ENCODE measurements around the gene PLRG1. TPM values are rescaled to one million over a fixed set of nuclear protein-coding genes. Genes with fewer than 3 reads are reported as not detected.

The PLRG1 gene
- total and polyA plus RNA-seq, 2 experiments from 2014 or later = 72.0 to 84.8 TPM

DNA sequence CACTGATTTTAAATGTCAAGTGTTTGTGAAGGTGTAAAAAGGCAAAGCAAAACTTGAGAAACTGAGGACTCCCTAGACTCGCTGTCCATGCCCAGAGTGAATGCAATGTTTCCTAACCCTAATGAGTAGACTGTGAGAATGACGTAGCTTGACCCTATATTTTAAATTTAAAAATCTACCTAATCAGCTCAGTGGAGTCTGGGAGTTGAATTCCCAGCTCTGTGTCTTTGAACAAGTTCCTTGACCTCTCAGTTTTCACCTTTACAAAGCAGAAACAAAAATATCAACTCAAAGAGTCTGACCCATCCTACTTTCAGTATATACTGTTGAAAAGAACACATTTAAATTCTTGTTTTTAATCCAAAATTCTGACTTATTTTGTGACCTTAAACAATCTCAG lies 38.0 kb upstream of the PLRG1 start:
- no peak overlapping the region for H3K9ac ChIP-seq
- WGBS, 2 experiments (ENCODE audit: low coverage in 1 of 2, low lambda C conversion rate in 2 of 2, missing lambda C conversion rate in 2 of 2) = 47 to 56% methylated on average over 2 of the region's 2 CpGs
- peaks cover 29% of the 10 kb centered on the region for H3K27me3 ChIP-seq (replicated peaks; ENCODE audit: insufficient read depth)
- no peaks in the 10 kb centered on the region for H3F3A ChIP-seq (ENCODE audit: insufficient read depth)
- no peak overlapping the region for H3K4me3 ChIP-seq
- no peaks in the 10 kb centered on the region for H3K9me2 ChIP-seq (ENCODE audit: insufficient read depth)
- no peaks in the 10 kb centered on the region for H3K9me3 ChIP-seq (ENCODE audit: low read depth)
- H3K36me3 ChIP-seq (ENCODE audit: low read depth) = no peaks in the 10 kb centered on the region
- H3K79me2 ChIP-seq (ENCODE audit: insufficient read depth) = no peaks in the 10 kb centered on the region
- in situ Hi-C loops (cut with MboI) = no loop called here
- H3K27ac ChIP-seq = no peak overlapping the region
- H4K20me1 ChIP-seq (ENCODE audit: insufficient read depth) = no peaks in the 10 kb centered on the region
- no peak for DNase-seq
- no peak overlapping the region for H3K4me2 ChIP-seq (ENCODE audit: unreplicated experiment)
- H3K4me1 ChIP-seq (ENCODE audit: insufficient read depth) = no peaks in the 10 kb centered on the region
- TF ChIP-seq EZH2 (IDR thresholded peaks at IDR 0.05; ENCODE audit: insufficient read depth, poor library complexity, severe bottlenecking) (no peak), EZH2phosphoT487 (IDR thresholded peaks at IDR 0.05; ENCODE audit: insufficient read depth, low read depth) (no peak)
- H2AFZ ChIP-seq = no peak overlapping the region

DNA sequence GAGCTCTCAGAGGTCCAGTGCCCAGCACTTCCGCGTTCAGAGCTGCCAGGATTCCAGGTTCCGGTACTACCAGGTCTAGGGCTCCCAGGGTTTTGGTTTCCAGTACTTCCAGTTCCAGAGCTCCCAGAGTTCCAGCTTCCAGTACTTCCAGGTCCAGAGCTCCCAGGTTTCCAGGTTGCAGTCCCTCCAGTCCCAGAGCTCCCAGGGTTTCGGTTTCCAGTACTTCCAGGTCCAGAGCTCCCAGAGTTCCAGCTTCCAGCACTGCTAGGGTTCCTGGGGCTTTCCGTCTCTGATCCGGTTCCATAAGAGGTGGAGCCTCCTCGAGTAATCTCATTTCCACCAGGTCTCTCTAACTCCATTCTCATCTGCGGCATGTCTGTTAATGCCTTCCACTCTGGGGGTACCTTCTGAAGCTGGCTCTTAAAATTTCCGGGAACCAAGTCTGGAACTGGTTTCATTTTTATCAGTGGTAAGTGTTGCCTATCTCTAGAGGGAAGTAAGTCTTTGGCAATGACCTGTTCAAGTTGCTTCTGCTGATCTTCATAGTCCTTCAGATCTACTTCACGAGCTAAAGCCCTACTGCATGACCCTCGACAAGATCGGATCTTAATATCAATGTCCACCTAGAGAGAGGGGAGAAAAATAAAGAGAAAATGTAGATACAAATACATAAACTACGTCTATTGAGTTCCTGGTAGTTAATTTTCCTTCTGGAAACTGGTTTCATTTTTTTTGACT lies 36.3 kb upstream of the PLRG1 start:
- no peaks in the 10 kb centered on the region for H3F3A ChIP-seq (ENCODE audit: insufficient read depth)

DNA sequence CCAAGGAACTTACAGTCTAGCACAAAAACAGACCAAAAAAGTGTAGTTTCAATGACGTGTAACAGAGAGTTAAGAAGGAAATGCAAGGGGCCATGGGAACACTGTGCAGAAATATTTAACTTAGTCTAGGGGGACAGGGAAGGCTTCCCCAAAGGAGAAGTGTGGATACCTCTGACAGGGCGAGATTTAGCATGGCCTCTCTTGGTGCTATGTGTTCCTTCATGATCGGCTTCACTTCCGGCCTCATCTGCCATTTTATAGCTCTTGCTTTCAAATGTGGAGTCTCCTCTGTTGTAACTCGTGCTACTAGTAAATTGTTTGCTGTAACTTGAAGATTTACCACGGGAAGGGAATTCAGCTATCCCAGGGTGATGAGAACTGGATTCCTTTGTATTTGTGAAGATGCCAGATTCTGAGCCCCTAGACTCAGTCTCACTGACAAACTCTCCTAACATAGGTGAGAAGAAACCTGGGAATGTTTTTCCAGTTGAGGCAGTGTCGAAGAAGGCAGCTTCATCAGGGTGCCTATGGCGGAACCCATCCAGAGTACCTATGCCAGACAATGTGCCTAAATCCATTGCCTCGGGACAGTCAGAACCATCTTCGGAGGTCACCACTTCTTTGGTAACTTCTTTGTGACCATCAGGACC lies 35.3 kb upstream of the PLRG1 start:
- no peak overlapping the region for H3K27ac ChIP-seq
- peaks cover 39% of the 10 kb centered on the region for H3K27me3 ChIP-seq (replicated peaks; ENCODE audit: insufficient read depth)
- no peaks in the 10 kb centered on the region for H3K4me1 ChIP-seq (ENCODE audit: insufficient read depth)
- no peaks in the 10 kb centered on the region for H3K36me3 ChIP-seq (ENCODE audit: low read depth)
- H3K9me3 ChIP-seq (ENCODE audit: low read depth) = no peaks in the 10 kb centered on the region
- no peak overlapping the region for H3K4me2 ChIP-seq (ENCODE audit: unreplicated experiment)
- H3K79me2 ChIP-seq (ENCODE audit: insufficient read depth) = no peaks in the 10 kb centered on the region
- 36 to 46% methylated on average over 10 of the region's 10 CpGs for WGBS, 2 experiments (ENCODE audit: low coverage in 1 of 2, low lambda C conversion rate in 2 of 2, missing lambda C conversion rate in 2 of 2)
- DNase-seq = no peak
- no peak for TF ChIP-seq EZH2 (IDR thresholded peaks at IDR 0.05; ENCODE audit: insufficient read depth, poor library complexity, severe bottlenecking)
- no peak for TF ChIP-seq EZH2phosphoT487 (IDR thresholded peaks at IDR 0.05; ENCODE audit: insufficient read depth, low read depth)
- in situ Hi-C loops (cut with MboI) = no loop called here
- no peak overlapping the region for H3K4me3 ChIP-seq
- no peaks in the 10 kb centered on the region for H3K9me2 ChIP-seq (ENCODE audit: insufficient read depth)
- no peak overlapping the region for H3K9ac ChIP-seq
- H2AFZ ChIP-seq = no peak overlapping the region
- H4K20me1 ChIP-seq (ENCODE audit: insufficient read depth) = no peaks in the 10 kb centered on the region
- no peaks in the 10 kb centered on the region for H3F3A ChIP-seq (ENCODE audit: insufficient read depth)

More for the DNA sequence above, 36.3 kb upstream of the PLRG1 start:
- in situ Hi-C loops (cut with MboI) = no loop called here
- Histone ChIP-seq H3K27me3 (replicated peaks; ENCODE audit: insufficient read depth) (peaks cover 36% of the 10 kb centered on the region), H3K9ac (no peak overlapping the region), H2AFZ (no peak overlapping the region), H3K27ac (no peak overlapping the region), H3K4me2 (ENCODE audit: unreplicated experiment) (no peak overlapping the region), H3K36me3 (ENCODE audit: low read depth) (no peaks in the 10 kb centered on the region), H3K79me2 (ENCODE audit: insufficient read depth) (no peaks in the 10 kb centered on the region), H4K20me1 (ENCODE audit: insufficient read depth) (no peaks in the 10 kb centered on the region), H3K4me3 (no peak overlapping the region), H3K9me2 (ENCODE audit: insufficient read depth) (no peaks in the 10 kb centered on the region), H3K9me3 (ENCODE audit: low read depth) (no peaks in the 10 kb centered on the region), H3K4me1 (ENCODE audit: insufficient read depth) (no peaks in the 10 kb centered on the region)
- TF ChIP-seq EZH2 (IDR thresholded peaks at IDR 0.05; ENCODE audit: insufficient read depth, poor library complexity, severe bottlenecking) (no peak), EZH2phosphoT487 (IDR thresholded peaks at IDR 0.05; ENCODE audit: insufficient read depth, low read depth) (no peak)
- DNase-seq = no peak
- 58 to 61% methylated on average over 13 of the region's 13 CpGs for whole genome bisulfite sequencing, 2 experiments (ENCODE audit: low coverage in 1 of 2, low lambda C conversion rate in 2 of 2, missing lambda C conversion rate in 2 of 2)

DNA sequence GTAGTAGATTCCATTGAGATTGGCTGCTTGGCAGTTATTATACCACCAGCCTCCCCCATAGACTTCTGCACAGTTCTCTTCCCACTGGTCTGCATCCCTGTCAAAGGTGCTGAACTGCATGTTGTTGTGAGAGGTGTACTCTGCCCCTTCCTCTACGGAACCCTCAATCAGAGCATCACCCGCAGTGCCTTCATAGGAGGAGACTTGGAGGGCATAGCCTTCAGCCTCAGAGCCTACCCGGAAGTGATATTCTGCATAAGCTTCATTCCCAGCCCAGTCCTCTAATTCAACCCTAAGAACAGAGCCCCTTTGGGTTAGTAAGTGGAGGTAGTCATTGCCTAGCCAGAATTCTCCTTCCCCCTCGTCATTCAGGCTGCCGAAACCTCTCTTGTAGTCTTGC lies 34.1 kb upstream of the PLRG1 start:
- Histone ChIP-seq H3K27me3 (replicated peaks; ENCODE audit: insufficient read depth) (peaks cover 28% of the 10 kb centered on the region), H3K4me3 (no peak overlapping the region), H3K9me2 (ENCODE audit: insufficient read depth) (no peaks in the 10 kb centered on the region), H3K27ac (no peak overlapping the region), H2AFZ (no peak overlapping the region), H3K4me2 (ENCODE audit: unreplicated experiment) (no peak overlapping the region), H3K9ac (no peak overlapping the region), H3K36me3 (ENCODE audit: low read depth) (no peaks in the 10 kb centered on the region), H3K9me3 (ENCODE audit: low read depth) (no peaks in the 10 kb centered on the region), H3K4me1 (ENCODE audit: insufficient read depth) (no peaks in the 10 kb centered on the region), H4K20me1 (ENCODE audit: insufficient read depth) (no peaks in the 10 kb centered on the region), H3F3A (ENCODE audit: insufficient read depth) (no peaks in the 10 kb centered on the region), H3K79me2 (ENCODE audit: insufficient read depth) (no peaks in the 10 kb centered on the region)
- WGBS, 2 experiments (ENCODE audit: low coverage in 1 of 2, low lambda C conversion rate in 2 of 2, missing lambda C conversion rate in 2 of 2) = 37 to 40% methylated on average over 5 of the region's 5 CpGs
- TF ChIP-seq EZH2 (IDR thresholded peaks at IDR 0.05; ENCODE audit: insufficient read depth, poor library complexity, severe bottlenecking) (no peak), EZH2phosphoT487 (IDR thresholded peaks at IDR 0.05; ENCODE audit: insufficient read depth, low read depth) (no peak)
- DNase-seq = no peak
- in situ Hi-C loops (cut with MboI) = no loop called here
